GM19372 (cell line): ENCODE data around the gene GNAL.
"Not testable (repeated sequence)": the region's sequence is repeated elsewhere in the genome, so short reads cannot be mapped to it uniquely, and the experiment has no call there.

Experiments used
- ATAC-seq: cut with Tn5 transposase; IDR thresholded peaks from one replicate; pipeline ENCODE4 v1.9.1; 2021; ENCODE audit warnings: mild to moderate bottlenecking, low read depth, moderate library complexity; ENCODE audit not compliant: unreplicated experiment

Gene GNAL

DNA sequence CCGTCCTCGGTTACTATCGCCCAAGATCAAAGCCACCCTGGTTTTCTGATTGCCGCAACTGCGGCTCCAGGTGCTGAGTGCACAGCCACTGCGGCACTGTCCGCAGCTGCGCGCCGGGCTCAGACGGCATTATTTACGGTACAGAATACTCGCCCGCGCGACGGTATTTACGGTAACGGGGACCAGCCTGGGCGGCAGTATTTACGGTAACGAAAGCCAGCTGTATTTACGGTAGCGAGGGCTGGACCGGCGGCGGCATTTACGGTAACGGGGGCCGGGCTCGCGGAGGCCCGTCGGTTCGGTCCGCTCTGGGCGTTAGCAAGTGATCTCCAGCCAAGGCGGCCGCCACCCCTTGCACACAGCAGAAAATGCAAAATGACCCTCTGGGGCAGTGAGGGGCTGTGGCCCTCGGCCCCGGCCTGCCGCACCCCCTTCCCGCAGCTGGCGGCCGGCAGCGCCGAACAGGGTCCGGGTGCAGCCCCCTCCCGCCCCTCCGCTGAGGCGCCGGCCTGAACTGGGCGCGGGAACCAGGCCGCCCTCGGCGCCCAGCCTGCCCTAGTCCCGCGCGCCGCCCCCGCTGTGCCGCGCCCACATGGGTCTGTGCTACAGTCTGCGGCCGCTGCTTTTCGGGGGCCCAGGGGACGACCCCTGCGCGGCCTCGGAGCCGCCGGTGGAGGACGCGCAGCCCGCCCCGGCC, at the start of gene GNAL:
Gene GNAL, plus strand, starts transcription at position 293 of the 697 bp plus-strand sequence. Its CDS starts 300 bp downstream, at position 593.
- no peak for ATAC-seq

DNA sequence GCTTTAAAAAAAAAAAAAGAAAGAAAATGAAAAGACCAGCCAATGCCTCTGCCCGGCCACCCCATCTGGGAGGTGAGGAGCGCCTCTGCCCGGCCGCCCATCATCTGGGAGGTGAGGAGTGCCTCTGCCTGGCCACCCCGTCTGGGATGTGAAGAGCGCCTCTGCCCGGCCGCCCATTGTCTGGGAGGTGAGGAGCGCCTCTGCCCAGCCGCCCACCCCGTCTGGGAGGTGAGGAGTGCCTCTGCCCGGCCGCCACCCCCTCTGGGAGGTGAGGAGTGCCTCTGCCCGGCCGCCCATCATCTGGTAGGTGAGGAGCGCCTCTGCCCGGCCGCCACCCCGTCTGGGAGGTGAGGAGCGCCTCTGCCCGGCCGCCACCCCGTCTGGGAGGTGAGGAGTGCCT, 41.8 kb upstream of the GNAL start:
- not testable (repeated sequence) for ATAC-seq

DNA sequence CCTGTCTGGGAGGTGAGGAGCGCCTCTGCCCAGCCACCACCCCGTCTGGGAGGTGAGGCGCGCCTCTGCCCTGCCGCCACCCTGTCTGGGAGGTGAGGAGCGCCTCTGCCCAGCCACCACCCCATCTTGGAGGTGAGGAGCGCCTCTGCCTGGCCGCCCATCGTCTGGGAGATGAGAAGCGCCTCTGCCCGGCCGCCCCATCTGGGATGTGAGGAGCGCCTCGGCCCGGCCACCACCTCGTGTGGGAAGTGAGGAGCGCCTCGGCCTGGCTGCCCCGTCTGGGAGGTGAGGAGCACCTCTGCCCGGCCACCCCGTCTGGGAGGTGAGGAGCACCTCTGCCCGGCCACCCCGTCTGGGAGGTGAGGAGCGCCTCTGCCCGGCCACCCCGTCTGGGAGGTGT, 41.3 kb upstream of the GNAL start:
- ATAC-seq: not testable (repeated sequence)

DNA sequence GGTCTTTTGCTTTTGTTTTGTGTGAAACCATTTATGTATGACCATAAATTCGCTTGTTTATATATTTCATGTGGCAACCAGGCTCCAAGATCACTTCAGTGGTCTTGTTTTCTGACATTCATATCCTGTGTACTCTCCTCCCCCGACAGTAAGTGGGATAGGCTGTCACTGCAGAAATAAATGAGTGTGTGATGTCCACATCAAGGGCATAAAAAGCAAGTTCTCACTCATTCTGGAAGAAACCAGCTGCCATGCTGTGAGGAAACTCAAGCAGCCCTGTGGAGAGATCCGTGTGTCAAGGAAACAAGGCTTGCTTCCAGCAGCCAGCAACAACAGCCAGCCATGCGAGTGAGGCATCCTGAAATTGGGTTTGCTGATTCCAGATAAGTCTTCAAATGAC, 39.2 kb upstream of the GNAL start:
- no peak for ATAC-seq

DNA sequence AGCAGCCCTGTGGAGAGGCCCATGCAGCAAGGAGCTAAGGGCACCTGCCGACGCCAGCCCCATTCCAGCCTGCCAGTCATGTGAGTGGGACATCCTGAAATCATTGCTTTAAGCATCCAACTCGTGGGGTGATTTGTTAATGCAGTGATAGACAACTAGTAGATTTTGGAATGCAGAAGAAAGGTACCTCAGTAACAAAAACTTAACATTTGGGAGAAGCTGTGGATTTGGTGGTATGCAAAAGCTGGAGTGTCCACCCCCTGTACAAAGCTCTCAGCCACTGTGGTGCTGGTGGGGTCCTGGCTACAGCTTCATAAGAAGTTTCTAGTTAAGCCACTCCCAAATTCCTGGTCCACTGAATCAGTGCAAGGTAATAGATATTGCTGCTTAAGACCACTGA, 37.2 kb upstream of the GNAL start:
- ATAC-seq: no peak

DNA sequence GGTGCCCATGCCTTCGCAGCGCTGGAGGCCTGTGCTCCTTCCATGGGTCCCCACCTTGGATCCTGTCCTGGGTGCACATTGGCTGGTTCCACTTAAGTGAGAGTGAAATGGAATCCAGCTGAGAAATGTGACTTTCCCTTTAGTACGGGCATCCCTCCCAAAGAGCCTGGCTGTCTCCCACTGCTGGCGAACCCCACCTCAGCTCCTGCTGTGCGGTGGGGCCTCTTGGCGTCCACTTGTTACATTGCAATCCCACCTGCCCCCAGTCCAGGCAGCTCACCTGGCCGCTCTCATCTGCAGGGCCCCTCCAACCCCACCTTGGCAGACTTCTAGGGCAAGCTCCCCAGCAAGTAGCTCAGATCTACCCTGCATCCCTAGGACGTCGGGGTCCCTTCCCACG, 35.5 kb upstream of the GNAL start:
- ATAC-seq: no peak

DNA sequence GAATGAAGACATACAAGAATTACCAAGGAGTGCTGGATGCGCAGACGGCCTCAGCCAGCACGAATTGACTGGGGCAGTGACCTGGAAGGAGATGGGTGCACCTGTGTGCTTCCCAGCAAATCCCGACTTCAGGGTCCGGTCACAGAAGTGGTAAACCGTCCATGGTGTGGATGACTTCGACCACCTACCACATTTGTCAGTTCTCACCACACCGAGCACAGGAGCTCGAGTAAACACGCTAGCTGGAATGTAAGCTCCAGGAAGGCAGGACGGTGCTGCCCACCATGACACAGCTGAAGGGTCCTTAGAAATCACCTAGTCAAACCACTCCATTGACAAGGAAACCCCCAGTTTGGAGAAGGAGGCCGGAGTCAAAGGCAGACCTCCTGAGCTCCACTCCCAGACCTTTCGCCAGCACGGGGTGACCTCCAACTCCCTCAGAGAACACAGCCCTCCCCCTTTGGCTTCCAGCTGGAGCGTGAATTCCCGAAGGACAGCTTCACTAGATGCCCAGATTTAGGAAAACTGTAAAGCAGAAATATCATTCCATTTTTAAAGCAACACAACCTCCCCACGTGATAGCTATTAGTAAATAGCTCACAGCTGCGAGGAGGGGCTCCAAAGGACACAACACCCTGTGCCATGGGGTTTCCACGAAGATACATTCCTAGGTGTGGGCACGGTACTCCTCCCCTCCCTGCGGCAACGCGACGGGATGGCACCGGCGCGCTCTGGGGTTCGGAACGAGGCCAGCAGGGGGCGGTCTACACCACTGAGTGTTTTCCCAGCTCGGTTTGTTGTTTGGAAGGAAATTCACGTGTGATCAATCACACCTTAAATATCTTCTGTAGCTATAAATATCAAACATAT, 34.1 kb upstream of the GNAL start:
- ATAC-seq: no peak

DNA sequence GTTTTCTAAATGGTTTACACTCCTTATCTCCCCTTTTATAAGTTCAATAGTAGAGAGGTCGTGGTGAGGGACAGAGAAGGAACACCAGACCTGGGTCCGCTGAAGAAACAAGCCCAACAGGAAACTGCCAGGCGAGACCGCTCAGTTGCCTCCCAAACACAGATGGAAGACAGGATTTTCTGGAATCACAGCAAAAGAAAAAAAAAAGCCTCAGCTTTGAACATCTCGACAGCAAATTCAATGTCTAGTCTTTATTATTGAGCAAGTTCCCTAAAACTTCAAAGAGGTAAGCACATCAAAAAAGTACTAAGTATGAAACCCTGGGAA, 33.5 kb upstream of the GNAL start:
- ATAC-seq: no peak

DNA sequence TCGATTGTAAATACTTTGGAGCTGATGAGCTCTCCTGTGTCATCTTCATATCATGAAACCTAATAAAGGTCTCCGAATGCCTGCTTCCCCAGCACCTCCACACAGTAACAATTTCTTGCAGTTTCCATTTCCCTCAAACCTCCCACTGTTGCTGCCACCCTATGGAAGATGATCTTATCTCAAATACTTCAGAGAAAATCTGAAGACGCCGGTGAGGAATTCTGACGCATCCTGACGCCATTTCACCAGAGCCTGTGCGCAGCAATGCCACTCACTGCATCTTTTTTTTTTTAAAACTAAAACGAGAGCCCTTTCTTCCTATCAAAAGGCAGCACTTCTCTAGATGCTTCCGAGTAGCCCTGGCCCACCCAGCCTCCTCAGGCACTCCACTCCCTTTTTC, 31.9 kb upstream of the GNAL start:
- ATAC-seq: no peak

DNA sequence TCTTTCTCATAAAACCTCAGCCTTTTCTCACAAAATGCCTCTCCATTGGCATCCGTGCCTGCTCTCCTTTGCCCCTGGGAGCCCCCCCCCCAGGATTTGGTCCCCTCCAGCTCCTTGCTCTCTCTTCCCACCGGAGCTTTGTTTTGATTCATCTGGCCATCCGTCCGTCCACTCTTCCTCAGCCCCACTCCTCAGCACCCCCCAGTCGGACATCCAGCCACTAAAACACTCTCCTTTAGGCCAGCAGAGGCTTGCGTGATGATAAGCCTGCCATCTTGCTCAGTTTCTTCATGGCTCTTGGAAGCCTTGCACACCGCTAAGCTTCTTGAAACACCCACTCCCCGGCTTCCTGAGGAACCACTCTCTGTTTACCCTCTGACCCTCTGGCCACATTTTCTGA, 31.5 kb upstream of the GNAL start:
- no peak for ATAC-seq

DNA sequence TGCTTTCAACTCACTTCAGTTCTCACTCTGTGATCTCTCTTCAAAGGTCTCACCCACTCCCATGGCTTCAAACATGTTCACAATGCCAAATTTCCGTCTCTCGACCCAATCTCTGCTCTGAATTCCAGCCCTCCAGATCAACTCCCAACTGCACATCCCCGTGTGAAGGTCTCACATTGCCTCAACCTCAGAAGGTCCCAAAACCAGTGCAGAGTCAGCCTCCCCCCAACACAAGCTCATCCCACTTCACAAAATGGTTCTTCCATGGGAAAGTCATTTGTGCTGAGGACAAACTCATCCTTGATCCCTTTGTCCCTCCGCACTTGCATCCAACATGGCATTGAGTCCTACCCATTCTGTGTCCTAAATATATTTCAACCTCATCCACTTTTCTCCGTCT, 31.0 kb upstream of the GNAL start:
- ATAC-seq: no peak

DNA sequence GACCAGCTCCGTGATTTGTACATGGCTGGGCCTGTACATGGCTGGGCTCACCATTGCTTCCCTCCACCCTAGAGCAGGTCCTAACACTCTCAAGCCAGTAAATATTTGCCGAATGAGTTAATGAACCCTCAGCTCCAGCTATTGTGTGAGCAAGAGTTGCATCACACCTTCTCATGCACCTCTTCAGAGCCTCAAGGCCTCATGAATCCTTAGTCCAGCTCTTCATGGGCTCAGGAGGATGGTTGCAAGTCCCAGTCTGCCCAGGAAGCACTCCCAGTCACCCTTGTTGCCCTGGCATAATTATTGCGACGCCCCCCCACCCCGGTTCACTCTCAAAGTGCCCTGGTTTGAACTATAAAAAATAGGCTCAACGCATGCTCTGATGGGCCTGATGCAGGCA, 30.1 kb upstream of the GNAL start:
- ATAC-seq: no peak

DNA sequence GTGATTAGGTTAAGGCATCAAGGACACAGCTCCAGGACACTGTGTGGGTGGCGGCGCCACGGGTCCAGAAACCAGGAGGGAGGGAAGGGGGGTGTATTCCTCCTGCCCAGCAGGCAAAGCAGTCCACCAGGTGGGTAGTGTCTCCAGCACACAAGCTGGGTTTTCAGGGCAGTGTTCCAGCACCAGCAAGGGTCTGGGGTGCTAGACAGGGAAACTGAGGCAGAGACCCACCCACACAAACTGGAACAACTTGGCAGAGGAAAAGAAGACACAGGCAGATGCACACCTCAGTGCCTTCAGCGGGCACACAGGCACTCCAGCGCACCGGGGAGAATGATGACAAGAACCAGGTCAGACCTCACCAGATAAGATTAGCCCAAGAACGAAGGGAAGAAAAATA, 28.4 kb upstream of the GNAL start:
- no peak for ATAC-seq

DNA sequence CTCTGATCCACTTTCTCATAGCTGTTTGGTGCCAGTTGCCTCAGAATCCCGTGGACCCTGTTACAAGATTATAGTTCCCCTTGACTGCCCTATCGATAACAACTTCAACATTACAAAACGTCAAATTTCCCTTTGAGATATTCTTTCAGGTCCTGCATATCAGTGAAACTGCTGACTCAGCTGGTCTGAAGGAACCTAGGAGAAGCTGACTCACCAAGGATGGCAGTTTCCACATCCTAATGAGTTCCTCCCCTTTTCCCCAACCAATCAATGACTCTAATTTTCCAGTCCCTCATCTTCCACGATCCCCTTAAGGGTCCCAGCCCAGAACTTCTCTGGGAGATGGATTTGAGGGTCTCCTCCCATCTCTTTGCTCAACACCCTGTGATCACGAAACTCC, 27.6 kb upstream of the GNAL start:
- no peak for ATAC-seq

DNA sequence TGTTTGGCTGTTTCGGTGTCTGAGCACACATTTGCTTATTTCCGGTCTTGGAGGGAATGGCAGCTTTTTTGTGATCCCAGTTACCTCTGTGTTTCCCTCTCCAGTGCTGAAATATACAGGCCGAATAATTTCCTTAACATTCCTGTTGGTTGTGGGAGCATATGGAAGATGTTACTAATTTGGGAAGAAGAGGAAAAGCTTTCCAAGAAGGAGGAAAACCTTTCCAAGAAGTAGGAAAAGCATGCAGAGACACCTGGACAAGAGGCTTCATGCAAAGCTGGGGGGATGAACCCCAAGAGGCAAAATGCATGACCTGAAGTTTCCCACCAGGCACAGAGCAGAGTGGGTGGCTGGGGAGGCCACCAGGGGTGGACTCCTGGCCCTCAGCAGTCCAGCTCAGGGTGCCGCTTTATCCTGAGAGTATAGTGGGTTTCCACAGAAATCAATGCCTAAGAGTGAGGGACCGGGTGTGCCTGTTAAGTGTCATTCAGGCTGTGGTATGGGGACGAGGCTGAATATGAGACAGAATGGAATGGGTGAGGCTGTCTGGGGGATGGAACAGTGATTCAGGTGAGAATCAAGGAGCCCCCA, 25.5 kb upstream of the GNAL start:
- ATAC-seq: no peak

DNA sequence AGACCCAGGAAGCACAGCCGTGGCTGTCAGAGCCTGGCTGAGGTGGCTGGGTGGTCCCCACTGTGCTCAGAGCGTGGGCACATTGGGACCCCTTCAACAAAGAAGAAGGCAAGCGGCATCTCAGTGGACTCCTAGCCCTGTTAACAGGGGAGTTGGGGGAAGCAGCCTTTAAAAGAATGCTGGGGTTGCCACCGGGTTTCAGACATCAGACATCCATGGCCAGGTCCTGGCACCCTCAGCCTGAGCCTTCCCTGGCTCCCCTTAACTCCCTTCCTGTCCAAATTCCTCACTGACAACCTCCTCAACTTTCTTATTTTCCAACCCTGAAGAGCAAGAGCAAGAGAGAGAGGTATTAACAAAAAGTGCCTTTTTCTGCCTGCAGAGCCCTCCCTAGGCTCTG, 24.8 kb upstream of the GNAL start:
- ATAC-seq: no peak

DNA sequence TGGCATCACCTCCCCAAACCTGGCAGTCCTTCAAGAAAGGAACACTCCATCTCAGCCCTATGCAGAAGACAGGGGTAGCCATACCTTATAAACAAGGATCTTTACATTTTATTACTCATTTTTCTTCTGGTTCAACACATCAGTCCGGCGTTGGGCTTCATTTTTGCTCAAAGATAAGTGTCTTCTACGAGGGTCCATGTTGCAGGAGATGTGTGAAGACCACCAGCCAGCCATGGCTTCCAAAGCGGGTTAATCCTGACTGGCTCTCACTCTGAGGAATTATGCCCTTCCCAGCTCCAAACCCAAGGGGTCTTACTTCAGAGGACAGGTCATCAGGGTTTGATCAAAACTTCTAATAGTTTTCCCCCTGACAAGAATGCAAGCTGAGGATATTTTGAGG, 23.9 kb upstream of the GNAL start:
- ATAC-seq: no peak

DNA sequence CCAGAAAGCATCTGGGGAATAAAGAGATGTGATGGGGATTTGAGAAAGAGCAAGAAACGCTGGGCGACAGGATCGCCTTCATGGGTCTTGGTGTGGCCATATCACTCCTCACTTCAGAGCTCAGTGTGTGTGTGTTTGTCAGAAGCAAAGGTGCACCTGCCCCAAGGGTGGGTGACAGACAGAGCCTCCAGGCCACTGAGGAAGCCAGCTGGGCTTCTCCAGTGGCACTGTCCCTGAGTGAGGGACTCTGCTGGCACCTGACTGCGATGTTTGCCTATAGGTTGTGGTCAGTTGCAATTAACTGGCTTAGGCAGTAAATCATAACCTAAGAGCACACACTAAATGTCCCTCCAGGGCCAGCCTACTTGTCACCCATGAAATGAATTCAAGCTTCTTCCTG, 23.5 kb upstream of the GNAL start:
- no peak for ATAC-seq

DNA sequence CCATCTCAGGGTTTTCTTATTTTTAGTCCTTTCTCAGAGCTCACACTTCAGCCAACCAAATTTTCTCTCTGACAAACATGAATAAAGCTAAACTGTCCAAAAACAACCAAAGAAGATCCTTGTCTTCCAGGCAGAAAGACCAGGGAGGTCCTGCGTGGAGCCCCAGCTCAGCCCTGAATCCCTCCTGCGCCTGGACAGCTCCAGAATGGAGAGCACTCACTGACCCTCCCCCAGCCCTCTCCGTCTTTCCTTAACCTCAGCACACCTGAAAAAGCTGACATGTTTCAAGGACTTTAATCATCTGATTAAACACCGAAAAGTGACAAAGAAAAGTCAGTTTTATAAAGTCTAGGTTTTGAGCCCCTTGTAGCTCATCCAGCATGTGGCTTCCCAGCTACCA, 22.9 kb upstream of the GNAL start:
- ATAC-seq: no peak

DNA sequence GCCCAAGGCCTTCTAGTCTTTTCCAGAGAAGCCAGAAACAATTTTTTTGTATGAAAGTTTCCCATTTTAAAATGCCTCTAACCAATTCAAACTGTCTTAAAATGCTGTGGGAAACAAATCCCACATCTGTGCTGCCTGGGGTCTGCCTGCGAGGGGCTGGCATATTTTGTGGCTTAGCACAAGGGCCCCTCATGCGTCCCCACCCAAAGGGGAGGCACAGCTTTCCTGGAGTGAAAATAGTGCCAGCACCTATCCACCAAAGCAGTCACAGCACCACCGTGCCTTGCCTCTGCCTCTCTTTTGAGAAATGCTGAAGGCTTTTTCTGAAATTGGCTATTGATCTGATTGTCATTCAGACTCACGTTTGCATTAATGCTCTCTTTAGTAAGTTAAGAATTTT, 22.2 kb upstream of the GNAL start:
- no peak for ATAC-seq

DNA sequence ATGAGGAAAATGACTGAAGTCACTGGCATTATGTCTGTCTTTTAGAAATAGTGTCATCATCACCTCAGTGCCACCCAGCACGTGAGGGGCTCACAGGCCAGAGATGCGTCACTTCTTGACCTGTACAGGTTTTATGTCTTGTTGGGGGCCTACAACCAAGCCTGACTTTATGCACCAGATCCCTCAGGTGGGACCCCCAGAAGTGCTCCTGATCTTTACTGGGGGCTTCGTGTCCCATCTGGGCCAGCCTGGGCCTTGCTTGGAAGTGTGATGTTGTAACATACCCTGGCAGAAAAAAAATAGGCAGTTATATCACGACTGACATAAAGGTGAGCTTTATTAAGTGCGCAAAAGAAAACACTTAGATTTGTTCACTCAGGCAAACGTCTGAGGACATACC, 21.5 kb upstream of the GNAL start:
- no peak for ATAC-seq
